Naive thymus-derived CD8-positive, alpha-beta T cell (primary cell): ENCODE data around the gene ASAP2. TPM values are rescaled to one million over a fixed set of nuclear protein-coding genes. Genes with fewer than 3 reads are reported as not detected.
"Not testable (repeated sequence)": the region's sequence is repeated elsewhere in the genome, so short reads cannot be mapped to it uniquely, and the experiment has no call there.

Source experiments
- ATAC-seq, 2 donors: fragments of 150-1000 bp; cut with Tn5 transposase in 1 of 2; sonication (Bioruptor Pico), chemical (Tn5 transposase) in 1 of 2; 1 replicate in 1 of 2; 2 replicates in 1 of 2; pipeline ENCODE4 v1.10.0; 2021; ENCODE audit warnings: mild to moderate bottlenecking in 2 of 2, moderate library complexity in 2 of 2
- POLR2A ChIA-PET: fragments of 350-600 bp; sonication (Branson Sonifier 250); formaldehyde crosslinking; loops from one replicate; lab custom pipeline; 2021; ENCODE audit warnings: antibody characterized with exemption; lab: Charles Lee
- DNase-seq, 10 donors: peaks; one replicate each; pipeline versions ENCODE4 v3.0.0 to v3.0.0-alpha.2; 2020 to 2022
- H3K27ac Mint-ChIP-seq, 10 donors: one replicate each; pipeline ENCODE4 v1.8.0; 2020 to 2022; ENCODE audit warnings: mild to moderate bottlenecking in 10 of 10, mixed read lengths in 10 of 10, moderate library complexity in 4 of 10, inconsistent platforms in 1 of 10
- H3K27me3 Mint-ChIP-seq, 5 donors: one replicate each; pipeline ENCODE4 v1.8.0; 2021 to 2022; ENCODE audit warnings: mixed read lengths in 5 of 5
- H3K36me3 Mint-ChIP-seq, 3 donors: one replicate each; pipeline ENCODE4 v1.8.0; 2020 to 2022; ENCODE audit warnings: mixed read lengths in 3 of 3, mild to moderate bottlenecking in 2 of 3, inconsistent platforms in 1 of 3
- H3K4me1 Mint-ChIP-seq, 4 donors: one replicate each; pipeline ENCODE4 v1.8.0; 2021 to 2022; ENCODE audit warnings: mixed read lengths in 4 of 4
- H3K4me3 Mint-ChIP-seq, 10 donors: one replicate each; pipeline ENCODE4 v1.8.0; 2020 to 2022; ENCODE audit warnings: mild to moderate bottlenecking in 10 of 10, mixed read lengths in 10 of 10, moderate library complexity in 6 of 10, inconsistent platforms in 1 of 10
- H3K9me3 Mint-ChIP-seq, 9 donors: one replicate each; pipeline ENCODE4 v1.8.0; 2020 to 2022; ENCODE audit warnings: mixed read lengths in 9 of 9, mild to moderate bottlenecking in 3 of 9, inconsistent platforms in 1 of 9, moderate library complexity in 1 of 9
- polyA plus RNA-seq, 3 donors: library from polyadenylated mRNA; unstranded; fragments of 300-500 nt; fragmentation: Illumina TruSeq; gene quantifications; one replicate each; pipeline ENCODE4 v1.2.3, GENCODE V29; 2021
- total RNA-seq, 8 experiments: library from RNA in 2 of 8; stranded (reverse) in 2 of 8; gene quantifications; one replicate each; pipeline ENCODE4 v1.2.3 and lab custom pipeline; 2021 to 2026

ASAP2 gene
- total and polyA plus RNA-seq, 5 experiments from 2014 or later = not detected

GRCh38 chr2:9207641-9208311 is 1.2 kb downstream of the ASAP2 start:
- Mint-ChIP-seq H3K27me3 (peaks cover 29 to 64% (median 52%) of the 10 kb centered on the region in 5 donors), H3K27ac (no peak overlapping the region), H3K9me3 (no peaks in the 10 kb centered on the region), H3K36me3 (no peaks in the 10 kb centered on the region), H3K4me3 (peak overlapping the region; percentile 30 to 73 (median 54)), H3K4me1 (peaks cover 4 to 15% (median 6%) of the 10 kb centered on the region in 4 donors)
- POLR2A ChIA-PET = no interaction called here
- no peak for DNase-seq
- peak in 1 of 2 donors; percentile 62 for ATAC-seq

- ATAC-seq (no peak), DNase-seq (no peak)
- Mint-ChIP-seq H3K4me1 (peaks cover 4 to 15% (median 7%) of the 10 kb centered on the region in 4 donors), H3K36me3 (no peaks in the 10 kb centered on the region), H3K9me3 (no peaks in the 10 kb centered on the region), H3K27me3 (peaks cover 35 to 73% (median 53%) of the 10 kb centered on the region in 5 donors), H3K4me3 (peak overlapping the region in 3 of 10 donors; percentile 11 to 33 (median 23)), H3K27ac (no peak overlapping the region)
- POLR2A ChIA-PET = no interaction called here
These were observed 2.3 kb downstream of the ASAP2 start for GRCh38 chr2:9208875-9209274.

- H3K27ac Mint-ChIP-seq = no peak overlapping the region
- no peaks in the 10 kb centered on the region for H3K9me3 Mint-ChIP-seq
- peaks cover 4 to 15% (median 7%) of the 10 kb centered on the region in 4 donors for H3K4me1 Mint-ChIP-seq
- no peak overlapping the region for H3K4me3 Mint-ChIP-seq
- H3K27me3 Mint-ChIP-seq = peaks cover 32 to 65% (median 43%) of the 10 kb centered on the region in 5 donors
- POLR2A ChIA-PET = no interaction called here
- no peak for DNase-seq
- no peak for ATAC-seq
- H3K36me3 Mint-ChIP-seq = no peaks in the 10 kb centered on the region
These were observed 3.4 kb downstream of the ASAP2 start for GRCh38 chr2:9210030-9210429.

GRCh38 chr2:9211496-9211895 is 4.9 kb downstream of the ASAP2 start:
- peaks cover 32 to 55% (median 37%) of the 10 kb centered on the region in 5 donors for H3K27me3 Mint-ChIP-seq

GRCh38 chr2:9212010-9212635 is 5.5 kb downstream of the ASAP2 start:
- ATAC-seq (no peak), DNase-seq (no peak)
- H3K27me3 Mint-ChIP-seq = peaks cover 32 to 55% (median 37%) of the 10 kb centered on the region in 5 donors
- H3K9me3 Mint-ChIP-seq = no peaks in the 10 kb centered on the region
- POLR2A ChIA-PET = no interaction called here
- H3K27ac Mint-ChIP-seq = no peak overlapping the region
- H3K36me3 Mint-ChIP-seq = no peaks in the 10 kb centered on the region
- H3K4me3 Mint-ChIP-seq = no peak overlapping the region
- H3K4me1 Mint-ChIP-seq = peaks cover 0 to 10% (median 5%) of the 10 kb centered on the region in 4 donors

More at GRCh38 chr2:9211496-9211895, 4.9 kb downstream of the ASAP2 start:
- H3K4me1 Mint-ChIP-seq = peaks cover 0 to 10% (median 5%) of the 10 kb centered on the region in 4 donors
- no peak for ATAC-seq
- no peak overlapping the region for H3K4me3 Mint-ChIP-seq
- no peaks in the 10 kb centered on the region for H3K9me3 Mint-ChIP-seq
- DNase-seq = no peak
- POLR2A ChIA-PET = no interaction called here
- no peaks in the 10 kb centered on the region for H3K36me3 Mint-ChIP-seq
- H3K27ac Mint-ChIP-seq = no peak overlapping the region

- ATAC-seq (no peak), DNase-seq (no peak)
- POLR2A ChIA-PET = interaction anchor here (0.5 kb wide), 1 partner anchor 8 kb away, joined by 3 read pairs; no protein-coding TSS in a partner anchor
- Mint-ChIP-seq H3K4me1 (peaks cover 0 to 8% (median 4%) of the 10 kb centered on the region in 4 donors), H3K27me3 (peaks cover 31 to 57% (median 36%) of the 10 kb centered on the region in 5 donors), H3K9me3 (no peaks in the 10 kb centered on the region), H3K27ac (no peak overlapping the region), H3K4me3 (no peak overlapping the region), H3K36me3 (no peaks in the 10 kb centered on the region)
These were observed 6.2 kb downstream of the ASAP2 start for GRCh38 chr2:9212661-9213411.

GRCh38 chr2:9213477-9214051 is 7.0 kb downstream of the ASAP2 start:
- no peaks in the 10 kb centered on the region for H3K9me3 Mint-ChIP-seq
- H3K27me3 Mint-ChIP-seq = peaks cover 30 to 57% (median 34%) of the 10 kb centered on the region in 5 donors
- H3K36me3 Mint-ChIP-seq = no peaks in the 10 kb centered on the region
- H3K27ac Mint-ChIP-seq = no peak overlapping the region
- no peak for DNase-seq
- H3K4me1 Mint-ChIP-seq = peaks cover 0 to 5% (median under 1%) of the 10 kb centered on the region in 4 donors
- POLR2A ChIA-PET = no interaction called here
- ATAC-seq = no peak
- H3K4me3 Mint-ChIP-seq = no peak overlapping the region

- H3K27ac Mint-ChIP-seq = no peak overlapping the region
These were observed 8.3 kb downstream of the ASAP2 start for GRCh38 chr2:9214873-9215272.

GRCh38 chr2:9215680-9216079 is 9.1 kb downstream of the ASAP2 start:
- Mint-ChIP-seq H3K27ac (peak overlapping the region in 1 of 10 donors; percentile 43), H3K9me3 (peaks cover 0 to 1% (median 0%) of the 10 kb centered on the region in 9 donors), H3K4me1 (peaks cover 0 to 5% (median 0%) of the 10 kb centered on the region in 4 donors), H3K27me3 (peaks cover 20 to 43% (median 24%) of the 10 kb centered on the region in 5 donors), H3K4me3 (no peak overlapping the region), H3K36me3 (no peaks in the 10 kb centered on the region)
- peak in 2 of 10 donors; percentile 47 to 56 for DNase-seq
- POLR2A ChIA-PET = no interaction called here
- peak in 1 of 2 donors; percentile 88 for ATAC-seq

More at GRCh38 chr2:9214873-9215272, 8.3 kb downstream of the ASAP2 start:
- H3K4me3 Mint-ChIP-seq = no peak overlapping the region
- no peaks in the 10 kb centered on the region for H3K9me3 Mint-ChIP-seq
- peaks cover 25 to 51% (median 30%) of the 10 kb centered on the region in 5 donors for H3K27me3 Mint-ChIP-seq
- no peaks in the 10 kb centered on the region for H3K36me3 Mint-ChIP-seq
- POLR2A ChIA-PET = no interaction called here
- H3K4me1 Mint-ChIP-seq = peaks cover 0 to 5% (median 0%) of the 10 kb centered on the region in 4 donors
- DNase-seq (no peak), ATAC-seq (no peak)

- H3K4me1 Mint-ChIP-seq = not testable (repeated sequence)
These were observed 9.5 kb downstream of the ASAP2 start for GRCh38 chr2:9216143-9216542.

GRCh38 chr2:9217838-9218770 is 11.5 kb downstream of the ASAP2 start:
- H3K27me3 Mint-ChIP-seq = peaks cover 10 to 24% (median 12%) of the 10 kb centered on the region in 5 donors
- H3K36me3 Mint-ChIP-seq = peaks cover 0 to 3% (median 0%) of the 10 kb centered on the region in 3 donors
- peaks cover 0 to 6% (median 0%) of the 10 kb centered on the region in 9 donors for H3K9me3 Mint-ChIP-seq
- H3K27ac Mint-ChIP-seq = no peak overlapping the region
- H3K4me3 Mint-ChIP-seq = no peak overlapping the region
- DNase-seq = no peak
- no peak for ATAC-seq
- POLR2A ChIA-PET = no interaction called here
- peaks cover 0 to 3% (median 0%) of the 10 kb centered on the region in 4 donors for H3K4me1 Mint-ChIP-seq

More at GRCh38 chr2:9216143-9216542, 9.5 kb downstream of the ASAP2 start:
- H3K4me3 Mint-ChIP-seq, H3K9me3 Mint-ChIP-seq, ATAC-seq, DNase-seq, POLR2A ChIA-PET, H3K36me3 Mint-ChIP-seq: not testable (repeated sequence)
- Mint-ChIP-seq H3K27me3 (peaks cover 20 to 43% (median 24%) of the 10 kb centered on the region in 5 donors), H3K27ac (peak overlapping the region in 1 of 10 donors; percentile 43)
